HG03354 (cell line): ENCODE results near the gene TPCN1.

Experiments
- ATAC-seq: cut with Tn5 transposase; IDR thresholded peaks from one replicate; pipeline ENCODE4 v1.9.1; 2021; ENCODE audit warnings: mild to moderate bottlenecking; ENCODE audit not compliant: unreplicated experiment, poor library complexity, severe bottlenecking

TPCN1 gene

DNA sequence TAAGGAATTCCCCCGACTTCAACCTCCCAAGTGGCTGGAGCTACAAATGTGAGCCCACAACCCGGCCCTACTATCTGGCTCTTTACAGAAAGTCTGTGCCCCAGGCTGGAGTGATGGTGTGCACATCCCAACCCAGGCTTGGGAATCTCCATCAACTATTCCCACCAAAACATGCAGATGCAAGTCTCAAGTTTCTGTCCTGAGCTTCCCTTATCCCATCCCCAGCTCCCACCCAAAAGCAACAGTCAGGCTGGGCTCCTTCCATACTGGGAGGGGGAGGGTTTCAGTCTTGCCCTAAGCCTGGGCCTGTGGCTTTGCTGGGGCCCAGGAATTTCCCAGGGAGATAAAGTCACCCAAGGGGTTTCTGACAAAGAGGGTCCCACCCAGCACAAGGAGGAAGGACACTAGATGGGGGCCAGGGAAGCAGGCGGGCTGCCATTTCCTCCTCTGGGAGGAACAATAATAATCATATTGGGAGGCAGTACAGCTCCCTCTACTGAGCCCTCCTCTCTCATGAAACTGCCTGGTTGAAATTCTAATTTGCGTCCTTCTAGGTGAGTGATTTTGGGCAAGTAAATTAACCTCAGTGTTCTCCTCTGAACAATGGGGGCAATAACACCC is 105.6 kb downstream of the TPCN1 start:
- no peak for ATAC-seq

DNA sequence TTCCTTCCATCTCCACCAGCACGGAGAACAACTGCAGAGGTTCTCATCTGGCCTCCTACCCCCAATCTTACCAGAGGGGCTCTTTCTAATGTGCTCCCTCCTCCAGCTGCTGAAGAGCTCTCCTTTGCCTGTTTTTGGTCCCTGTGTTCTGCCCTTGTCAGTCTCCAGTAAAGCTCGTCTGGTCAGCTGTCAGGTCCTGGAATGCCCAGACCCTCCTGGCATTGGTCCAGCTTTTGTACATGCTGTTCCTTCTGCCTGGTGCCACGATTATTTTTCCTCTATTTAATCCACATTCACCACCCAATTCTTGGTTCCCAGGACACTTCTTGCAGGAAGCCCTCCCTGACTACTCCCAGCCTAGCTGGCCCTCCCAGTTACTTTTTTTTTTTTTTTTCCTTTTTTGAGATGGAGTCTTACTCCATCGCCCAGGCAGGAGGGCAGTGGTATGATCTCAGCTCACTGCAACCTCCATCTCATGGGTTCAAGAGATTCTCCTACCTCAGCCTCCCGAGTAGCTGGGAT is 107.2 kb downstream of the TPCN1 start:
- no peak for ATAC-seq

DNA sequence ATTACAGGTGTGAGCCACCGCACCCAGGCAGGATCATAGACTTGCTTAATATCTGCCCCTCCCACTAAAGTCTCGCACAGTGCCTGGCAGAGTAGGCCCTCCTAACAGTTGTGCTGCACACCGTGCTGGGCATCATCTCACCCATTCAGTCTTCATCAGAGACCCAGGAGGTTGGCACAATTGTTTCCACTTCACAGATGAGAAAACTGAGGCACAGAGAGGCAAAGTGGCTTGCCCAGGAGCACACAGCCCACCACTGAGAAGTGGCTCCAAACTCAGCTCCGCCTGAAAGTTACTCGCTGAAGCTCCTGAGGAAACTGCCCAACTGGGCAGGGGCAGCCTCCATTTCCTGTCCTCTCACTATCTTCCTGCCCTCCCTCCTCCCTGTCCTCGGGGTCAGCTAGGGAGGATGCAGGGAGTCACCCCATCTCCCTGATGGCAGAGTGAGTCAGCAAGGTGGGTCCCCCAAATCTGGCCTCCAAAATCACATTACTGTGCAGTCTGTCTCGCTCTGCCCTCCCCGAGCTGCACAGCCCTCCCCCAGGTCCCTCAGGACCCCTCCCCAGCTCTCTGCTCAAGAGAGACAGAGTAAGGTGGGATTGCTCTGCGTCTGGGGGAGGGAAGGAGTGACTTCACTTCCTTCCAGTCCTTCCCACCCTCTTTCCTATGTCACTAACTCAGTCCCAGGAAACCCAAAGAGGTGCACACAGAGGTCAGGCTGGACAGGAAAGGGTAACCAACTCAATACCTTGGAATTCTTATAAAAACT is 107.9 kb downstream of the TPCN1 start:
- ATAC-seq = no peak

DNA sequence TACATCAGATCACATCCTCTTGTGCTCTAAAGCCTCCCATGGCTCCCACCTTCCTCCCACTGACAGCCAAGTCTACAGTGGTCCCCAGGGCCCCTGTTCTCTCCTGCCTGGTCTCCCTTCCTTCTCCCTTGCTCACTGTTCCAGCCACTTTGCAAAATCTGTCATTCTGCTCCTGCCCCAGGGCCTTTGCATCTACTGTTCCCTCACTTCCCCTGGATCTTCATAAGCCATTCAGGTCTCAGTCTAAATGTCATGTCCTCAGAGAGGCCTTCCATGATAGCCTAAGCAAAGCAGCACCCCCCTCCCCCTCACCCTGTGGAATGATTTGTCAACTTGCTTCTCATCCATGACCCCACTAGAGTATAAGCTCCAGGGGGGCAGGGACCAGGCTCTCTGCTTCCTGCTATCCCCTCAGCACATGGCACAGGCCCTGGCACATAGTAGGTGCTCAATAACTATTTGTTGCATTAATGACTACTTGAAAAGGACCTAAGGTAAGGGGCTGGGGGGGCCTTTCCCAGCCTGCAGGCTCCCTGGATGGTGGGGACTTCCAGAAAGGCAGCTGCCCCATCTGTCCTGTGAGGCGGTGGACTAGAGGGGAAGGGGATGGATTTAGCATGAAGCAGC is 108.6 kb downstream of the TPCN1 start:
- ATAC-seq = no peak

DNA sequence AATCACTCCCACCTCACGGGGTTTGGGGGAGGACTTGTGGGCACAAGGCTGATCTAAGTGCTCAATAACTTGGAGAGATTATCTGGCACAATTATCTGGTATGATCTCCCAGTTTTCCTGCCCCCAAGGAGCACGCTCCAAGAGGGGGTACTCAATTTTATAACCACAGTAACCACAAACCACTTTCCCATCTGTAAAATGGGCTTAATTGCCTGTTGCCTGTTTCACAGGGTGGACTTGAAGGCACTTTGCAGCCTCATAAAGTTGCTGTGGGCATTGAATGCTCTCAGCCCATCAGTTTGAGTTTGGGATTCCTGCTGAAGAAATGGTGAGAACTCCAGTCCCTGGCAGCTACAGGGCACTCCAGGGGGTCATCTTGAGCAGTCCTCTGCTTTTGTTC is 109.2 kb downstream of the TPCN1 start:
- ATAC-seq = no peak

DNA sequence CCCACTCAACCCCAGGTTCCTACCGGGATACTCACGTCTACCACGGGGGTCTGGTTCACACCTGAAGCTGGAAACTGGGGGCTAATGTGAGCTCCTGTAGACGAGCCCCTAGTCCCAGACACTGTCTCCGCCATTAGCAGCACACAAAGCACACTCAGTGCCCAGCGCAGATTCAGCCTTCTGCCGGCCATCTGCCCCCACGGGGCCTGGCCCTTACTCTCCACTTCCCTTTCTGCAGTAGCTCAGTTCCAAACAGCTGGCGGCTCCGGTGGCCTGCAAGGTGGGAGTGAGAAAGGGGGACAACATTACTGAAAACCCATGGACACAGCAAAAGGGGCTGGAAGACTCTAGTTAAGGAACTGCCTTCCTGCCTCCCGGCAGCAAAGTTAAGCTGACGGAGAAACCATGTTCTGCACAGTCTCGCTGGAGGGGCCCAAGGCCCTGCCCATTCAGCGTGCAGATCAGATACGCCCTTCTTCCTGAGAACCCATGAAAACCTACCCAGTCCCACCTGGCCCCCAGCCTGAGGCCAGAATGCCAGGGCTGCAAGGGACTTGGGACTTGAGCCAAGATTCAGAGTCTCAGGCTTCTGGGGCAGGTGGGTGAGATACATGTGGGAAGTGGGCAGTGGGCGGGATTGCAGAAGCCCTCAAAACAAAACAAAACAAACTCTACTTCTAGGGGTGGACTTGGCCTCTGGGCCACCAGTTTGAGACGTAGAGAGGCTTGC is 111.6 kb downstream of the TPCN1 start:
- ATAC-seq = no peak

DNA sequence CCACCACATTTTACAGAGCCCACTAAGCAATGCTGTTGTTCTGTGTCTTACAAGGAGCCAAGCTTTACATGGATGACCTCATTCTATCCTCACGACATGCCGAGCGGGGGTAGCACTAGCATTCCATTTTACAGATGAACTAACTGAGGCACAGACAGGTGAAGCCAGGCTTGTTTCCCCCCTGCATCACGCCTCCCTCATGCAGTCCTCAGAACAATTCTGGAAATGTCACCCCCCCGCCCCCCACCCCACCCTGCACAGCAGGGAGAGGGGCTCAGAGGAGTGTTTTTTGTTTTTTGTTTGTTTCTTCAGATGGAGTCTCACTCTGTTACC is 112.1 kb downstream of the TPCN1 start:
- no peak for ATAC-seq

DNA sequence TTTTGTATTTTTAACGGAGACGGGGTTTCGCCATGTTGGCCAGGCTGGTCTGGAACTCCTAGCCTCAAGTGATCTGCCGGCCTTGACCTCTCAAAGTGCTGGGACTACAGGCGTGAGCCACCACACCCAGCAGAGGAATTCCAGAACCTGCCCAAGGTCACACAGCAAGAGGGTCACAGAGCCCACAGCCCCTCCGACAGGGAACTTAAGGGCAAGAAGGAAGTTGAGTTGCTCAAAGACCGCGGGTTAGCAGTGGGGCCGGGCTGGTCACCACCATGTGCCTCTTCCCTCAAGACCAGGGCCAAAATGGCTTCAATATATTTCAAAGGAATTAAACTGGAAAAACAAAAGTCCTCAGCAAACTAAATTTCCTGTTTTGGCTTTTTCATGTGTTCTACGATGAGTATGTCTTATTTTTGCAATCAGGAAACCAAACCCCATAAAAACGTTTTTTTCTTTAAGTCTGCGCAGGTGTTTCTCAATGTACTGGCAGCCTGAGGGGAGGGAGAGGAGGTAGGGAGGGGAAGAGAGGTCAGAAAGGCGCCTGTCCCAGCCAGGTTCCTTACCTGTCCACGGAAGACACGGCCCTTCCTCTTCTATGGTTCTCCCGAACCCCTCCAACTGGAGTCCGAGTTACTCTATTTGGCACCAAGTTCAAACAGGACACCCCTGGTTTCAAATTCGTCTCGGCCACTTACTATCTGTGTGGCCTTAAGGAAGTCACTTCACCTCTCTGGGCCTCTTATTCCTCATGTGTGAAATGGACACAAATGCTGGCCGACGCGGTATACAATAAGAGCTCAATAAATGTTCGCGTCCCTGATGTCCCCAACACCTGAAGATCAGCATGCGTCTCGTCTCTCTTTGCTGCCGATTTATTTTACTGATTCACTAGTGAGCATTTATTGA is 112.9 kb downstream of the TPCN1 start:
- peak; percentile 23 for ATAC-seq

DNA sequence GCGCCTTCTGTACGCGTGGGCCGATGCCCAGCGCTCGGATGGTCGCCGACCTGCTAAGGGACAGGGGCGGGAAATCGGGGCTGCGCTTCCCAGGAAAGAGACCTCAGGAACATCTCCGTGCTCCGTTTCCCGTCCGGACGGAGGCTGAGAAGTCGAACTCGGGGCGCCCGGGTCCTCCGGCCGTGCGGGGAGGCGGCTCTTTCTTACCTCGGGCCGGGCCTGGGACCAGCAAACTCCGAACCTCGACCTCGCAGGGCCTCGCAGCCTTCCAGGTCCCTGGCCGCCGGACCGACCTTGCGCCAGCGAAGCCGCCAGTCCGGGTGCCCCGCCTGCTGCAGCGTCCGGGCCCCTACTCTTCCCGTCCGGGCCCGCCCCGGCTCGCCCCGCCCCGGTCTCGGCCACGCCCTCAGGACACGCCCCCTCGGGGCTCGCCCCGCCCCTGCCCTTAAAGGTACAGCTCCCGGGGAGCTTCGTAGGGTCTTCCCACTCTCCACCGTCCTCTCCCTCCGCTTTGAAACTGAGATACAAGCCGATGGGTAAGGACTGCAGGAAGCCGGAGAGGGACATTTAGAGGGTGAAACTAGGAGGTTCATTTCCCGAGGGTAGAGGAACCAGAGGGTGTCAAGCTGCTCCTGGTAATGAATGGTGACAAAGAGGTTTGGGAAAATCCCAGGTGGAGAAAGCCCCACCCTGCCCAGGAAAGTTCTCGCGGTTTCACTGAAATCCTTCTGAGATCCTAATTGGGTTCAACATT is 113.7 kb downstream of the TPCN1 start, which contains the start of gene SLC8B1:
TSS of gene SLC8B1 (minus strand) at position 324 of the 754 bp plus-strand sequence. CDS start 2,231 bp downstream, outside the sequence.
- peak; percentile 94 for ATAC-seq

DNA sequence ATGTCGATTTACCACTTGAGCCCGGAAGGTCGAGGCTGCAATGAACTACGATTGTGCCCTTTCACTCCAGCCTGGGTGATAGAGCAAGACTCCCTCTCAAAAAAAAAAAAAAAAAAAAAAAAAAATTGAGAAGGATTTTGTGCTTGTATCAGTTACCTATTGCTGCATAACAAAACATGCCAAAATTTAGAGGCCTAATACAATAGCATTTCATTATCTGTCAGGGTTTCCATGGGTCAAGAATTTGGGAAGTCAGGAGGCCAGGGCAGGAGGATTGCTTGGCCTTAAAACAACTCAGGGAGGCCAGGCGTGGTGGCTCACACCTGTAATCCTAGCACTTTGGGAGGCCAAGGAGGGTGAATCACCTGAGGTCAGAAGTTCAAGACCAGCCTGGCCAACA is 118.3 kb downstream of the TPCN1 start:
- no peak for ATAC-seq

DNA sequence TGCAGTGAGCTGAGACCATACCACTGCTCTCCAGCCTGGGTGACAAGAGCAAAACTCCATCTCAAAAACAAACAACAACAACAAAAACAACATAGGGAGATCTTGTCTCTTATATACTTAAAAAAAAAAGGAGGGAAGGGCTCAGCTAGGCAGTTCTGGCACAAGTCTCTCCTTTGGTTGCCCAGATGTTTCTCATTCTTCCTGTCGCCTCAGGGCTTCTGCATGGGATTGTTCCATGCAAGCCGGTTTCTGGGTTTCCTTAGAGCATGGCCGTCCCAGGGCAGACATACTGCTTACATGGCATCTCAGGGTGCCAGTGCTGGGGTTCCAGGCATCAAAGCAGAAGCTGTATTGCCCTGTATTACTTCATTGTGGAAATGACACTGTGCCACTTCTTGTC is 118.8 kb downstream of the TPCN1 start:
- ATAC-seq = no peak

DNA sequence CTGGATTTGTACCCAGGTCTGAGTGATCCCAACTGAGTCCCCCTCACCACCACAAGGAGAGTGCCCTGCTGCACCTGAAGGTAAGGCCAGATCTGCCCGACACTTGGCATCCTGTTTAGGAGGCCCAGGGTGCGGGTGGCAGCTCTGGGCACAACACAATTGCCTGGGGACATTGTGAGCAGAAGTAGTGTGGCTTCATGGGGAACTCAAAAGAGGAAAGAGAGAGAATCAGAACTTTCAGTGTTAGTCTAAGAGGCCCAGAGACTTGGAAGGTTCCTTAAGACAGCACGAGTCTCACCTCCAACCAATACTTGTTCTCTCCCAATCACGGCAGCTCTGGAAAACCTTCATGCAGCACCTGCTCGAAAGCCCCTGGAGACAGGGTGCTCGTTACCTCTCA is 120.3 kb downstream of the TPCN1 start:
- no peak for ATAC-seq

DNA sequence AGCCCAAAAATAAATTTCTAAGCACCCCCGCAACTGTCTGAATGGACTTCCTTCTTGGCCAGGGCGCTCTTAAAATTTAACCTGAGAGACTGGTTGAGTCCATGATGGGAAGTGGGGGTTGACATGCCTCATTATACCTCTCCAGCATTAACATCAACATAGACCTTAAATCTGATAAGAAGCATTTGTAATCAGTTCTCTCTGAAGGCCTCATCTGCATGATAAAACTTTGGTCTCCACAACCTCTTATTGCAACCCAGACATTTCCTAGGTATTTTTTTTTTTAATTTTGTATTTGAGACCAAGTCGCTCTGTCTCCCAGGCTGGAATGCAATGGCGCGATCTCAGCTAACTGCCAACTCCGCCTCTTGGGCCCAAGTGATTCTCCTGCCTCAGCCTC is 124.1 kb downstream of the TPCN1 start:
- no peak for ATAC-seq

DNA sequence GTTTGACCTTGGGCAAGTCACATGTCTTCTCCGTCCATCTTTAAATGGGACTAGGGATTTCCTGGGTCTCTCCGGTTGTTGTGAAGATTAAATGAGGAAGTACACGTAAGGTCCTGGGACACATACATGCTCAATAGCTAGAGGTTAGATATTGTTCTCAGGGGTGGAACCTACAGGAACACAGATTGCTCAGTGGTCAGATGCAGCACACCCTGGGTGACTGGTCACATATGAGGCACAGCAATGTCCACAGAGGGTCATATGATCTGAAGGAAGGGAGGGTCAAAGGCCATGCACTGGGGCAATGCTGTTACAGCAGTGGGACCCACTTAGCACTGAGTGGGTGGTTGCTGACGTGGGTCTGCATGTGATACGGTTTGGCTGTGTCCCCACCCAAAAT is 125.1 kb downstream of the TPCN1 start:
- ATAC-seq = no peak

DNA sequence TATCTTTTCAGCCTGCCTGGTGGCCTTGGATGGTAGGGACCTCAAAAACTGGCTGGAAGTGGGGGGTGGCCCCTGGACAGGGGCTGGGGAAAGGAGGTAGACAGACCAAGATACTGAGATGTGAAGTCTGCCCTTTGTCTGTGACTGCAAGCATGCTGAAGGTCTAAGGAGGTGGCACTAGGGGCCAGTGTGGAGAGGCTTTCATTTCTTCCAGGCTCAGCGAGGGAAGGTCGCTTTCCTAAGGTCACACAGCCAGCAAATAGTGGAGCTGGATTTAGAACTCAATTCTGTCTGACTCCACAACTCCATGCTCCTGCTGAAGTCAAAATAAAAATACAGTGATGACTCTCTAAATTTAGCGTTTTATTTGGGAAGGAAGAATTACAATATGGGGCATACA is 125.8 kb downstream of the TPCN1 start:
- ATAC-seq = no peak

DNA sequence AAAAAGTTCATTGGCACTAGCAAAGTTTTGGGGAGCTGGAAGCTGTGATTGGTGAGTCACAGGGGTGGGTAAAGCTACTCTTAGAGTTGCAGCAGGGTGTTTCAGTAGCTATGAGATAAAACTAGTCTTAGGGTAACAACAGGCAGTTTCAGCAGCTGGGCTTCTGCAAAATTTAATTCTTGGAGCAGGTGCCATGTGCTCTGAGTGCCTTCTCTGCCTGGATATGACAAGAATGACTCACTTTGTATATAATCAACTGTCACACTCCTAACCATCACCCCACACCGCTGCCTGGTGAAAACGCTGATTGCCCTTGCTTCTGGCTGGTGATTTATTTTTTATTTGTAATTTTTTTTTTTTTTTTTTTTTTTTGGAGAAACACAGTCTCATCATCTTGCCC is 126.6 kb downstream of the TPCN1 start:
- no peak for ATAC-seq
